A549 (cell line): ENCODE data around the gene TMED4.

ENCODE experiments used
- CTCF ChIP-seq: fragments of >200 bp; sonication (Bioruptor Twin); formaldehyde crosslinking; IDR thresholded peaks from 3 replicates; pipeline ENCODE4 v1.5.1; 2016
- RAD21 ChIP-seq, 2 experiments: fragments of >200 bp in 1 of 2; sonication (Bioruptor Twin) in 1 of 2; formaldehyde crosslinking in 1 of 2; IDR thresholded peaks in 1 of 2; conservative IDR thresholded peaks in 1 of 2; 2 replicates in 1 of 2; 3 replicates in 1 of 2; pipeline ENCODE4 v1.6.1; 2012 to 2018; ENCODE audit warnings: inconsistent platforms in 1 of 2
- SREBF2 ChIP-seq: fragments of 450-650 bp; IDR thresholded peaks from 2 replicates; pipeline ENCODE4 v1.6.1; 2014; ENCODE audit warnings: mild to moderate bottlenecking, moderate library complexity
- ZNF302 ChIP-seq: fragments of 250-450 bp; sonication (Bioruptor Pico); IDR thresholded peaks from 2 replicates; pipeline ENCODE4 v1.9.0; 2021; ENCODE audit warnings: inconsistent platforms, mild to moderate bottlenecking, moderate library complexity
- TF ChIP-seq, protein P1 (sequence below): fragments of 150-350 bp; IDR thresholded peaks from 2 replicates; pipeline ENCODE4 v1.6.1; 2014; ENCODE audit warnings: low read depth, mild to moderate bottlenecking, low read length

- TF ChIP-seq RAD21 (conservative IDR thresholded peaks at IDR 0.05 in 1 of 2, IDR thresholded peaks at IDR 0.05 in 1 of 2) (no peak), CTCF (no peak), ZNF302 (CRISPR knock-in tag) (no peak), SREBF2 (no peak)
- TF ChIP-seq, protein P1, sequence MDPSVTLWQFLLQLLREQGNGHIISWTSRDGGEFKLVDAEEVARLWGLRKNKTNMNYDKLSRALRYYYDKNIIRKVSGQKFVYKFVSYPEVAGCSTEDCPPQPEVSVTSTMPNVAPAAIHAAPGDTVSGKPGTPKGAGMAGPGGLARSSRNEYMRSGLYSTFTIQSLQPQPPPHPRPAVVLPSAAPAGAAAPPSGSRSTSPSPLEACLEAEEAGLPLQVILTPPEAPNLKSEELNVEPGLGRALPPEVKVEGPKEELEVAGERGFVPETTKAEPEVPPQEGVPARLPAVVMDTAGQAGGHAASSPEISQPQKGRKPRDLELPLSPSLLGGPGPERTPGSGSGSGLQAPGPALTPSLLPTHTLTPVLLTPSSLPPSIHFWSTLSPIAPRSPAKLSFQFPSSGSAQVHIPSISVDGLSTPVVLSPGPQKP, result no peak
Observed at GRCh38 chr7:44534087-44534486, 47.9 kb downstream of the TMED4 start.
